GM19043 (cell line): Measurements from ENCODE around the gene BST1.
A peak's percentile ranks its signal among the peaks of the same experiment; 100 is the strongest.
"Not testable (repeated sequence)": the region's sequence is repeated elsewhere in the genome, so short reads cannot be mapped to it uniquely, and the experiment has no call there.

Experiments
- ATAC-seq: cut with Tn5 transposase; IDR thresholded peaks from one replicate; pipeline ENCODE4 v1.9.1; 2021; ENCODE audit warnings: low read depth; ENCODE audit not compliant: unreplicated experiment

Gene BST1

DNA sequence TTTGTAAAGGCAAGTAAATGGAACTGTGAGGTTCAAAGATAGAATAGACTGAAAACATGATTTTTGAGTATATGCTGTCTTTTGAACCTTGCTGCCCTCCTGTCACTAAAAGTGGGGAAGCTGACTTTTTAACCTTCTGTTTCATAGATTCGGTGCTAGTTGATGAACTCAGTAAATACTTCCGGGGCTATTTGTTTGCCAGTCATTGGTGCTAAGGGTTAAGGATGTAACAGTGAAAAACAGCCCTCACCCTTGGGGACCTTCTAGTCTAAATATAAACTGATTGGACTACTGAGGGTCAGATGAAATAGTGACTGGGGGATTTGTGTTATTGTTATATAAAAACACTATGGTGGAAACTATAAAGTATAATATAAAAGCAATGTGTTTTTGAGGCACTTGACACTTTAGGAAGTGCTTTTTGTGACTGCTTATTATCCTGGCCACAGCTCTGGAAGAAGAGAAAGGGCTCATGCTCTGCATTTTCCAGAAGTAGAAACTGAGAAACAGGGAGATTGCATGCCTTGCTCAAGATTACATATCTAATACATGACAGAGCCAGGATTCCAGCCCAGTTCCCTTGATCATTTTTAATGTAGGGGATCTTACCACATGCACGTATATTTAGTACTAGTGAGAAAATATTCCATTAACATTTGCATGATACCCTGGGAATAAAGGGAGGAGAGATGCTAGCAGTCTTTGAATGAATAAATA lies 3.9 kb downstream of the BST1 start:
- ATAC-seq, result no peak

GRCh38 chr4:15707363-15707715 lies 4.5 kb downstream of the BST1 start:
- ATAC-seq, result no peak

- ATAC-seq, result no peak
Measured at GRCh38 chr4:15711762-15712161, 8.9 kb downstream of the BST1 start.

- no peak for ATAC-seq
Measured at GRCh38 chr4:15712214-15712613, 9.3 kb downstream of the BST1 start.

DNA sequence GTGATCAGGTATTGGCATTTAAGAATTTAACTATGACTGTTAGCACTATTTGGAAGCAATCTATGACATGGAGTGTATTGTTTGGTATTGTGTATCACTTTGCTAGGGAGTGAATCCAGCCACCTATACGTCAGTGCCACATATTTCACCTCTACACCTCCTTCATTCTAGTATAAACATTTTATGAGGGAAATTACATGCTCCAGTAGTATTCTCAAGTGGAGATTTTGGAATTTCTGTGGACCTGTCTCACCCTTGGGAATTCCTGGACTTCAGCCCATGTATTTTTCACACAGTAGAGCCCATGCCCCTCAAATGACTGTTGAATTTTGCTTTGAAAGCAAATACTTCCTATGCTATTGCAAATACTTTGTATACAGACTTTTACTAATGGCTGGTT lies 11.3 kb downstream of the BST1 start:
- no peak for ATAC-seq

- ATAC-seq, result no peak
Measured at GRCh38 chr4:15714646-15715435, 12.0 kb downstream of the BST1 start.

- no peak for ATAC-seq
Measured at GRCh38 chr4:15716115-15716514, 13.2 kb downstream of the BST1 start.

DNA sequence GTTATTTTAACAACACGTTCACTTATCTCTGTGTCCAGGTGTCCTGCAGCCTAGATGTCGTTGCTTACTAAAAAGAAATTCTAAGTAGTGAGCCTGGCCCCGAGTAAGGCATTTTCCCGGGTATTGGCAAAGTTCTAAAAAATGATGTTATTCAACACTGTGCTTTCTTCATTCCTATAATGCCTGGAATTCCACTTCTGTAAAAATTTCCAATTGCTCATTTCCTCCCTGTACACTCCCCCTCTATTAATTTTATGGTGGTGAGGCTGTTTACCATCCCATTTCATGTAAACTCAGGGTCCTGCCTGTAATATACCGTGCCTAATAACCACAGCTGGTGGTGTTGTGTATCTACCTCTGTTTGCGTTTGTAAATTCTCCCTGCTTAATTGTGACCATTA lies 14.2 kb downstream of the BST1 start:
- ATAC-seq, result no peak

DNA sequence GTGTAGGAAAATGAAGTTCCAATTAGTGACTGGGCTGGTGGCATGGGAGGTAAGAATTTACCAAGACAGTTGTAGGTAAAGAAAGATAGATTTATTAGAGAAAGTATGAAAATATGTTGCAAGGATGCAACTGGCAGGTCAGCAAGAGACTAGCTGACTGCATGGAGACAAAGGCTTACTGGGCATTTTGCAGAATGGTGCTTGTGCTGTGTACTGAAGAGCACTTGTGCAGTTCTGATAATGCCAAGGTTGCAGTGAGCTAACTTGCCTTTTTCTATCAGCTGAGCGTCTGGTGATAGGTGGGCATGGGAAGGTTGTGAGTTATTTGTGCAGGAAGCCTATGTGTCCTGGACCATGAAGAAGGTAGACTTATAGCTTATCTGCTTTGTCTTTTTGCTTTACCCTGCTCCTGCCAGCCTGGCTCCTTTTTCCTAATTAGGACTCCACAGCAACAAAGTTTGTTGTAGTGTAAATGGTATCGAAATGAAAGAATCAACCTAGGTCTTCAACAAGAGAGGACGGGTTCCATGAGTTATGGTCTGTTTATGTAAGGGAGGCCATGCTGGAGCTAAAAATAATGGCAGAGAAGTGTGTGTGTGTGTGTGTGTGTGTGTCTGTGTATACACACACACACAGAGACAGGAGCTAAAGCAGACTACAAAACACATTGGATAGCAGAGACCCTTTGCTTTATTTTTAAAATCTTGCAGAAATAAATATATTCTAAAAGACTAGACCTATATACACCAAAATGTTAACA lies 15.0 kb downstream of the BST1 start:
- ATAC-seq, result no peak

GRCh38 chr4:15718465-15718864 lies 15.6 kb downstream of the BST1 start:
- no peak for ATAC-seq

- no peak for ATAC-seq
Measured at GRCh38 chr4:15718959-15719358, 16.1 kb downstream of the BST1 start.

DNA sequence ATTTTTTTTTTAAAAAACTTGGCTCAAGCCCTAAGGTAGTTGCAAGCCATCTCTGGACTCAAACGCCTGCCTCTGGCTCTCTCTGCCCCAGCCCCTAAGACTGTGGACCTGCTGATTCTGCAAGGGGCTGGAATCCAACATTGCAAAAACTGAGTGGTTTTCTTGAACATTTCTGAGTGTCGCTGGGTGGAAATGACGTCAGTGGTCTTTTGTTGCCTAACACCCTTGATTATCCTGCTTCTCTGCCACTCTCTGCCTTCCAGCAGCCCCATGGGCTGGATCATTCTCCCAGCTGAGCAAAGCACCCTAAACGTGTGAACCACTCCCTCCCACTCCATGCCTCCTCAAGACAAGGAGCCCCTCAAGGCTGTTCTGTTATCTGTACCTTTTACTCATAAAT lies 16.6 kb downstream of the BST1 start:
- ATAC-seq, result no peak

- no peak for ATAC-seq
Measured at GRCh38 chr4:15720851-15721250, 18.0 kb downstream of the BST1 start.

DNA sequence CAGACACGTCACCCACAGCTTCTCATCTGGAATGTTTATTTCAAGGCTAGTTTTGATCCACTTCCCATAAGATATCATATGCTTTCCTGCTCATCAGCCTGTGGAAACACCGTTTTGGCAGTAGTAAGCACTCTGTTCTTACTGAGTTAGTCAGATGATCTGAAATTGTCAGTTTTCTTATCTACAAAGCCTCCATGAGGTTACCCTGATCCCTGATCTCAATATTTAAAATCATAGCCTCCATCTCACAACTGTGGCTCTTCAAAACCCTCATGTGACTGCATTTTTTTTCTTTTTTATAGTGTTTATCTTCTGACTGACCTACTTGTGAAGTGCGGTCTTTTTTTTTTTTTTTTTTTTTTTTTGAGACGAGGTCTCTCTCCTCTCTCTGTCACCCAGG lies 22.7 kb downstream of the BST1 start:
- ATAC-seq, result no peak

DNA sequence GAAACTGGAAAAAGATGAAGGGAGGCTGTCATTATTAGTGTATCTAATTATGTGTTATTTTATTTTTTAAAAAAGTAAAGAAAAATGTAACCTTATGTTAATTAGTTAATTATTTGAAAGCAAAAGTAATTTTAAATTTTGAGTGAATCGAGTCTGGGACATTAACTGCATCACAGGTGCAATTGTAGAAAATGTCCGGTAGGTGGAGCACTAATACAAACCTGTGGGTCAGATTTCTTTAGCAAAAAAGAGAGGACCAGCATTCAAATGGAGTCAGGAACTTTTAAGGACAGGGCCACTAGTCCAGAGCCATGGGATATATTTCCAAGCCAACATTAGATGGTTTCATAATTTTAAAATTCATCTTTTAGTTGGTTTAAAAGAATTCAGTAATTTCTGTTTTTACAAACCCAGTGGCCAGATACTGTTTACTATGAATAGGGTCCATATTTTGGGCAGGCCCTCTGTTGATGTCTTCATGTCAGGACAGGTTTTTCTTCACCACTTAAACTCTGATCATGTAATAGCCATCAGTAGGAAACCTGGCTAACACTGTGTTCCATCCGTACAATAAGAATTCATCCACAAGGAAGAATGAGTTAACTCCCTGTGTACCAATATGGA lies 27.2 kb downstream of the BST1 start:
- ATAC-seq, result peak; percentile 46

GRCh38 chr4:15733061-15733460 lies 30.2 kb downstream of the BST1 start:
- not testable (repeated sequence) for ATAC-seq

- ATAC-seq, result no peak
Measured at GRCh38 chr4:15735536-15735935, 32.7 kb downstream of the BST1 start.

DNA sequence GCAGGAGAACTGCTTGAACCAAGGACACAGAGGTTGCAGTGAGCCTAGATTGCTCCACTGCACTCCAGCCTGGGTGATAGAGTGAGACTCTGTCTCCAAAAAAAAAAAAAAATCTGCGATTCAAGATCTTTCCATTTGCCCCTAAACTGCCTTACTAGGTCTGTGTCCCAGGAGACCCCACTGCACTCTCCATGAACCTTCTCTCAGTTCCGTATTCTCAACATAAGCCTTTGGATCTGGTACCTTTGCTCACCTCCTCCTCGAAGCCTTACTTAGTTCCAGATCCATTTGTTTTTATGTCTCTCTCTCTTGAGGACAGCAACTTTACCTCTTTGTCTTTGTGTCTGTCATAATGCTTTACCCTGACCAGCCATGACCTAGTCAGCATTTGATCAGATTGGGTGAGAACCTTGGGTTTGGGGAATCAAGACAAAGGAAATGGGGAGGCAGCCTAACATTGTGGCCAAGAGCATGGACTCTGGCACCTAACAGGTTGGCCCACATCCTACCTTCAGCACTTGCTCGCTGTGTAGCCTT lies 33.7 kb downstream of the BST1 start:
- no peak for ATAC-seq

GRCh38 chr4:15737255-15737654 lies 34.4 kb downstream of the BST1 start:
- ATAC-seq, result no peak

DNA sequence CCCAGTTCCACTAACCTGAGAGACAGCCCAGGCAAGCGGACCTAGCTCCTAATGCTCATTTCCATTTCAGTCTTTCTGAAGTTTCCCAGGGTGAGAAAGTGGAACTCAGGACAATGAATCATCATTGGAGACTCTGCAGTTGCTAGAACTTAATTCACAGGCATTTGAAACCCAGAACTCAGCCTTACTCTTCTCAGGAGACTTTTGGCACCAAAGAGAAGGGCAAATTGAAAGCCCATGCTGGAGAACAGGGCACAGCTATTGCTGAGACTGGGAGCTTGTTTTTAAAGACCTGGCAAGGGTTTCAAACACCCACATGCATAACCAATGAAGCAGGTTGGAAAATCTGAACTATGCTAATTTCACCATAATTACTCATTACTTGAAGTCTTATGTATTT lies 36.0 kb downstream of the BST1 start:
- ATAC-seq, result no peak
